Transverse colon (tissue), 3 donors: Measurements from ENCODE around the gene IRF2.

Experiments used
- POLR2A ChIP-seq: fragments of 450-650 bp; IDR thresholded peaks from one replicate; pipeline ENCODE4 v1.6.1; 2016; ENCODE audit warnings: antibody characterized with exemption, mild to moderate bottlenecking, moderate library complexity
- TF ChIP-seq, protein P1 (sequence below), 5 experiments: fragments of 200-600 bp in 3 of 5; fragments of 450-650 bp in 2 of 5; sonication (generic) in 3 of 5; IDR thresholded peaks; 1 replicate in 2 of 5; 2 replicates in 3 of 5; pipeline ENCODE4 v1.5.1; 2016 to 2017; ENCODE audit warnings: antibody characterized with exemption in 5 of 5, inconsistent platforms in 3 of 5, mild to moderate bottlenecking in 2 of 5, moderate library complexity in 1 of 5

DNA sequence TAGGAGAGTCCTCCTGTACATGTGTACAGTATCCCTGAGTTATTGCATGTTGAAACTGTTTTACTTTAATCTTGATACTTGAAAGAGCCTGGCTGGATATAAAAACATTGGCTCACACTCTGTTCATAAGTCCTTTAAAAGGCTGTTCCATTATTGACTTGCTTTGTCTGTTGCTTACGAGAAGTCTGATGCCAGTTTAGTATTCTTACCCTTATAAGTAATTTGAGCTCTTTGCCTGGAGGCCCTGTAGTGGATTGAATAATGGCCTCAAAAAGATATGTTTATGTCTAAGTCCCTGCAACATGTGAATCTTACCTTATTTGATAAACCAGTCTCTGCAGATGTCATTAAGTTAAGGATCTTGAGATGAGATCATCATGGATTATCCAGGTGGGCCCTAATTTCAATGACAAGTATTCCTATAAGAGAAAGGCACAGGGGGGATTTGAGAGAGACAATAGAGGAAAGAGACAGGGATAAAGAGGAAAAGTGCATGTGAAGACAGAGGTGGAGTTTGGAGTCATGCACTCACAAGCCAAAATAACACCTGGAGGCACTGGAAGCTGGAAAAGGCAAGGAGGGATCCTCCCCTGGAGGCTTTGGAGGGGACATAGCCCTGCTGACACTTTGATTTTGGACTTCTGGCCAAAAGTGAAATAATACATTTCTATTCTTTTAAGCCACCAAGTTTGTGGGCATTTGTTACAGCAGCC lies 98.1 kb downstream of the IRF2 start:
- no peak for TF ChIP-seq POLR2A
- TF ChIP-seq, protein P1, sequence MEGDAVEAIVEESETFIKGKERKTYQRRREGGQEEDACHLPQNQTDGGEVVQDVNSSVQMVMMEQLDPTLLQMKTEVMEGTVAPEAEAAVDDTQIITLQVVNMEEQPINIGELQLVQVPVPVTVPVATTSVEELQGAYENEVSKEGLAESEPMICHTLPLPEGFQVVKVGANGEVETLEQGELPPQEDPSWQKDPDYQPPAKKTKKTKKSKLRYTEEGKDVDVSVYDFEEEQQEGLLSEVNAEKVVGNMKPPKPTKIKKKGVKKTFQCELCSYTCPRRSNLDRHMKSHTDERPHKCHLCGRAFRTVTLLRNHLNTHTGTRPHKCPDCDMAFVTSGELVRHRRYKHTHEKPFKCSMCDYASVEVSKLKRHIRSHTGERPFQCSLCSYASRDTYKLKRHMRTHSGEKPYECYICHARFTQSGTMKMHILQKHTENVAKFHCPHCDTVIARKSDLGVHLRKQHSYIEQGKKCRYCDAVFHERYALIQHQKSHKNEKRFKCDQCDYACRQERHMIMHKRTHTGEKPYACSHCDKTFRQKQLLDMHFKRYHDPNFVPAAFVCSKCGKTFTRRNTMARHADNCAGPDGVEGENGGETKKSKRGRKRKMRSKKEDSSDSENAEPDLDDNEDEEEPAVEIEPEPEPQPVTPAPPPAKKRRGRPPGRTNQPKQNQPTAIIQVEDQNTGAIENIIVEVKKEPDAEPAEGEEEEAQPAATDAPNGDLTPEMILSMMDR (IDR thresholded peaks at IDR 0.05) = no peak
